Fibroblast of skin of right quadriceps (primary cell): ENCODE measurements around the gene VDR.

ENCODE experiments used
- DNase-seq: peaks from one replicate; pipeline ENCODE4 v3.0.0-alpha.2; 2013

The VDR gene

GRCh38 chr12:47867495-47867941, 37.3 kb downstream of the VDR start:
- peak; percentile 91 for DNase-seq

DNA sequence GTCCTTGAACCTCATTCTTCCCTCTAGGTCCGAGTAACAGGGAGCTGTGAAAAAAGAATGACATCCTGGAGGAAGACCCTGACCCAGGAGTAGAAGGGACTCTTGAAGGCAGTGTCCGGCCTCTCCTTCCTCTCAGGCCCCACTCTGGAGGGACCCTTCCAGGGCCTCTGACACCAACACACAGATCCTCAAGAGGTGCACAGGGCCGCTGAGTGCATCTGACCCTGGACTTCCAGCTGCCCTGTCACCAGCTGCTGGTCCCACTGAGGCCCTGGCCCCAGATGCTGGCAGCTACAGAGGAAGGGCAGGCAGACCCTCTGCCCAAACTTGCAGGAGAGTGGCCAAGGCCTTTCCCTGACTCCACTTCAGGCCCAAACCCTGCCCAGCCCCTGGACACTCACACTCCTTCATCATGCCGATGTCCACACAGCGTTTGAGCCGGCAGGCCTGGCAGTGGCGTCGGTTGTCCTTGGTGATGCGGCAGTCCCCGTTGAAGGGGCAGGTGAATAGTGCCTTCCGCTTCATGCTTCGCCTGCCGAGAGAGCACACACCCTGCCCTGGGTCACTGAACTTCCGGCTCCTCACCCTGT, 40.1 kb downstream of the VDR start:
- DNase-seq, result no peak

DNA sequence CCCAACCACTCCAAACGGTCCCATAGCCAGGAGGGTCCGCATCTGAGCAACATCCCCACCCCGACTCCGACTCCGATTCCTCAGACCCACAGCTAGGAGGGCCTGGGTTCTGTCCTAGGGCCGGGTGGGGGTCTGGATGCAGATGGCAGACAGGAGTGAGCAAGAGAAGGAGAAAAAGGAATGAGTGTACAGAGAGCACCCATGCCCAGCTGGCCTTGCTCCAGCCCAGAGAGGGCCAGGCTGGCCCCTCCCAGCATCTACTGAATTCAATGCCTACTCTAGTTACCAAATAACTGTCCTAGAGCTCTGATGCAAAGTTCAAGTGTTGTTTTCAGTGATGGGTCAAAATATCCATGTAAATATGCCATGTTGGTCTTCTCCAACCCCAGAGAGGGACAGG, 40.8 kb downstream of the VDR start:
- no peak for DNase-seq

DNA sequence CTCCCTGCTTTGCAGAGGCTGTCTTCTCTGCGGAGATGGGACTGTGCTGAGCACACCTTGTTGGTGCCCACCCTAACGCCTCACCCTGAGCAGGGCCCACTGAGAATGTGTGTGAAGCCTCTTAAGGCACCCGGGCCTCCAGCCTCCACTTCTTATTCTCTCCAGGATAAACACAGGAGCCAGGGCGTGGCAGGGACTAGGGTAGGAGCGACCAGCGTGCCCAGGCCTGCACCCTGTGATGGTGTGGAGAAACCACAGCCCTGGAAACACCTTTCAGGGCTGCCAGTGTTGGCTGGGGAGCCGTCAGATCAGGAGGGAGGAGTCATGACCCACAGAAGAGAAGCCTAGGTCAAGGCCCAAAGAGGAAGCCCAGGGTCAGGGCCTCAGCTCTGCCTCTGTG, 41.3 kb downstream of the VDR start:
- DNase-seq, result no peak

DNA sequence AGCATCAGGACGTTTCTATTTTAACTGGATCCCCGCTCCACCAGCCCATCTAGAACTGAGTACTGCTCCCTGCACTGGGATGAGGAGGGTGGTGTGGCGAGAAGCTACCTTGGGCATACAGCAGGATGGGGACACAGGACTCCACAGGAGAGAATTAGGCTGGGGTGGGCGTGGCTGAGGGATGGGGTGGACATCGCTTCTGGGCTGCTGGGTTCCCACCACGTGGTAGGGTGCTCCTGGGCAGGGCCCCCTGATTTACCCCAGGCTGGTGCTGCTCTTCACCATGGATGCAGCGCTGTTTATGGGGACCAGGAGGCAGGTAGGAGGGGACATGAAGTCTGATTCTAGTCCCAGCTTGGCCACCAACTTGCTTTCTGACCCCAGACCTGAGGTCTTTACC, 41.9 kb downstream of the VDR start:
- no peak for DNase-seq

DNA sequence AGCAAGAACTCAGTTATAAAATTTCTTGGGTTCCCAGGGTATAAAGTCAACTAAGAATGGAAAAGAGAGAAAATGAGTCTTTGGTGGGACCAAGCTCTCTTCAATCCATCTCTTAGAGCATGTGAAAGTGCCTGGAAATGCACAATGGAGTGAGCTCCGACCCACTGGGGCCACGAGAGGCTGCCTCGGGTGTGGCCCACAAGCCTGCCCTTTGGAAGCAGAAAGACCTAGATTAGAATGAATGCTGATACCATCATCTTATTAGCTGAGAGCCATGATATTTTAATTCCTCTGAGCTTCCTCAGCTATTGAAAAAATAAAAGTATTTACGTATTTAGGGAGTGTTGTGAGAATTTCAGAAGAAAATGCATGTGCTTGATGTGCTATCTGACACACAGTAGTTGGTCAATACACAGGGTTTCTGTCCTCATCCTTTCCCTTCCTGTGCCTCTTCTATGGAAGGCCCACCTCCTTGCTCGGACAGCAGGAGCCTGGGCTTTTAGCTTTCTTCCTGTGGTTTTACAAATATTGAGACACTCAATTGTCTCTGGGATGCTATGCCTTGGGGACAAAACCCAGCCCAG, 42.5 kb downstream of the VDR start:
- DNase-seq, result no peak

DNA sequence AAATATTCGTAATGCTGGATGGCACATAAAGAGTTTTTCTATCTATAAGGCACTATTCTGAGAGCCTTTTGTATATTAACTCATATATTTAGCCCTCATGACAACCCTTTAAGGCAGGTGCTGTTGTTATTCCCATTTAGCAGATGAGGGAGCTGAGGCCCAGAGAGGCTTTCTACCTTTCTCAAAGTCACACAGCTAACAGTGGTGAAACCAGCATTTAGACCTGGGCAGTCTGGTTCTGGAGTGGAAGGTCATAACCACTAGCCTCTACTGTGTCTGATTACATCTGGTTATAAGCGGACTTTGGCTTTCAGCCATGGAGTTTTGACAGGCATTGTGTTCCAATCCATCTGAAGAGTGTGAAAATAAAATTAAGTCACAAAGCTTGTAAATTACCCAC, 43.9 kb downstream of the VDR start:
- no peak for DNase-seq

GRCh38 chr12:47860279-47860841, 44.4 kb downstream of the VDR start:
- DNase-seq, result no peak

DNA sequence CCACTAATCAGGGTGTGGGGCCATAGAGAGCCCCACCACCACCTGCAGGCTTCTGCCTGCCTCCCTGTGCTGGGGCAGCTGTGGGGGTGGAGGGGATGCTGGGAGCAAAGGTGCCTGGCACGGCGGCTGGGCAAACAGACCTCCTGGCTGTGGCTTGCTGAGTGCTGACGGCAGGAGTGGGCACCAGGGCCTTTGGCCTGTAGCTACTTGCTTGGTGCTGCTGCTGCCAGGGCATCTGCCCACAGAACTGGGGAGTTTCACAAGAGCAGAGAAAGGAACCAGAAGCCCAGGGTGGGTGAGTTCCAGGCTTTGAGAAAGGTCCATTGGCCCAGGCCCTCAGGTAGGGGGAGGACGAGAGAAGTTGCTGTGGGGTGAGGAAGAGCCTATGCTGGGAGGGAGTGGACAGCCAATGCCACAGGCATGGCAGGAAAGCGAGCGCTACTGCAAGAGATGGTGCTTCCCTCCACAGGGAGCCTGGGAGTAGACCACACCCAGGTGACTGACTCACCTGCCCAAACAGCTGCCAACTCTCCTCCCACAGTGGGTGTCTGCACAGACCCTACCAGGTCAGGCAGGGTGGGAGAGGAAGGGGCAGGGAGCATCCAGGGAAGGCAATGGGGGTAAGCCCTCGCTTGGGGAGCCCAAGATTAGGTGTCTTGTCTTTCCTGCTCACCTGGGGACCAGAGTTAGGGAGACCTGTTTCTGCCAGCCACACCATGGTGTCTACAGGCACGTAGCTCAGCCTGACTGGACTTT, 46.1 kb downstream of the VDR start:
- DNase-seq, result no peak

- DNase-seq, result no peak
These were observed 47.8 kb downstream of the VDR start for GRCh38 chr12:47856721-47857575.

DNA sequence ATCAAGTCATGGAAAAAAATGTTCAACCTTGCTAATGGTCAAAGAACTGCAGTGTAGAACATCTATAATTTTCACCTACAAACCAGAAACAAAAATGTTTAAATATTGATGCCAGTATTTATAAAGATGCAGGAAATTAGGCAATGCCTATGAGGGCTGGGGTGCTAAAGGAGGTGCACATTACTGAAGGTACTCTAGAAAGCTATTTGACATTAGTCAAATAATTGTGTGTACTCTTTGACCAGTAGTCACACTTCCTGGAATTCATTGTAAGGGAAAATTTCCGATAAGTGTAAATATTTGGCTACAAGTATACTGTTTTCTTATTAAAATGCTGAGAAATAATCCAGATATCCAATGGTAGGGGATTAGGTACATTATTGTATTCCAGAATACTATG, 48.7 kb downstream of the VDR start:
- DNase-seq, result no peak

GRCh38 chr12:47855502-47855901, 49.3 kb downstream of the VDR start:
- no peak for DNase-seq

- DNase-seq, result no peak
These were observed 50.3 kb downstream of the VDR start for GRCh38 chr12:47854531-47854930.

- DNase-seq, result no peak
These were observed 52.7 kb downstream of the VDR start for GRCh38 chr12:47852096-47852571.

GRCh38 chr12:47851303-47851952, 53.4 kb downstream of the VDR start:
- no peak for DNase-seq

DNA sequence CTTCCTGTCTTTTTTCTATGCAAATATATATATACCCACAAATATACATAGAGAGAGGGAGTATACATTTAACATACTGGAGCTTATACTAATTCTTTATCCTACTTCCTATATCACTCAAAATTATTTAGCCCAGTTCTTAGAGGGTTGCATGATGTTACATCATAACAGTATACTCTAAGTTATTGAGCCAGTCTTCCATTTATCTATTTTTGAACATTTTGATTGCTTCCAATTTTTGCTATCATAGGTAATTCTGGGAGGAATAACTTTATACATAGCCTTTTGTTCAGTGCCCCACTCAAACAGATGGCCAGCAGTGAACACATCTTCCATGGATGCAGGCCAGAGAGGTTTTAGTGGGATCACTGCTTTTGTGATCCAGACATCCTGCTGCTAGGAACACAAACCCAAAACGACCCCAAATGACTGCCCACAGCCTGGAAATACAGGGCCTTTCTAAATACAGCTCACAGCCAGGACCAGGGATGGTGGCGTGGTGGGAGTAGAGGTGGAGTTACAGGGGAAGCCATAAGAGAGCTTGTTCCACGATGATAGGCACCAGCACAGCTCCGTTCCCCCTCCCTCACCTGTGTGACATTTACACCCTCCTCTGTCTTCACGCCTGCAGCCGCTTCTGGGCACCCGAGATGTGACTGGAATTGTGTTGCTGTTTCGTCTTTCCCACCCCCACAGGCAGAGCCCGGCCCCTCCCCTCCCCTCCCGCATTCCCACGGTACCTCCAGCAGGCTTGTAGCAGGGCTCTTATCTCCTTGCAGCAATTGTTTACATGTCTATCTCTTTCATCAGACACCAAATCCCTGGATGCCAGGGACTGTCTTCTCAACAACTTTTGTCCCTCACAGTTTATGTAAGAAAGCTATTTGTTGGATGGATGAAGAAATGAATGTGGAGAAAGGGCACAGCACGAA, 54.4 kb downstream of the VDR start:
- DNase-seq, result no peak

DNA sequence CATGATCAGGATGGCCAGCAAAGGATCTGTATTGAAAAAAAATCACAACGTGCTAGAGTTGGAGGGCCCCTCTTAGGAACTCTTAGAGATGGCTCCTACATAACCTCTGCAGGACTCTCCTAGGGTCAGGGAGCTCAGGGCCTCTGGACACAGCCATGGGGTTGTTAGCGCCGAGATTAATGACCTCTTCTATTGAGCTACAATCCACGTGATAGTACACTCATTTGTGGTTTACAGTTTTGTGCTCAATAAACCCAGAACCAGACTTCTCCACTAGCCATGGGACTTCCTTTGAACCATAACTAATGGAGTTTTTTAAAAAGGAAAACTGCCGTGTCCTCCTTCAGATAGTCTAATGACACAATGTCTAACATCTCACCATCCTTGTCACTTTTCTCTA, 55.5 kb downstream of the VDR start:
- no peak for DNase-seq

DNA sequence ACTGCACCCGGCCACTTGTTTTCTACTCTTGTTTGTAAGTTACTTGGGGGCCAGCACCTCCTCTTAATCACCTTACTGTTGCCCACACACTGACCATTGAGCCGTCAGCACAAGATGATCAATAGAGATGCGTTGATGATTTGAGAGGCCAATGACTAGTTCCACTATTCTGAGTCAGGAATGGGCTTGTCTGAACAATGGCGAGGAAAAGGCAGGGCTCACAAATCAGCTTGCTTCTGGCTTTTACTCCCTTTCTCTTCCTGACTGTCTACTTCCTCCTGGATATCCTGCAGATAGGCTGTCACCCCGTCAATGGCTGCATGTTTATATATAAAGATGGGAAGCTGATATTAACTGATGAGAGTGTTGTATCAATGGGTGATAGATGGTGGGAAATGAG, 55.9 kb downstream of the VDR start:
- DNase-seq, result no peak

- DNase-seq, result no peak
These were observed 58.3 kb downstream of the VDR start for GRCh38 chr12:47846294-47846996.

DNA sequence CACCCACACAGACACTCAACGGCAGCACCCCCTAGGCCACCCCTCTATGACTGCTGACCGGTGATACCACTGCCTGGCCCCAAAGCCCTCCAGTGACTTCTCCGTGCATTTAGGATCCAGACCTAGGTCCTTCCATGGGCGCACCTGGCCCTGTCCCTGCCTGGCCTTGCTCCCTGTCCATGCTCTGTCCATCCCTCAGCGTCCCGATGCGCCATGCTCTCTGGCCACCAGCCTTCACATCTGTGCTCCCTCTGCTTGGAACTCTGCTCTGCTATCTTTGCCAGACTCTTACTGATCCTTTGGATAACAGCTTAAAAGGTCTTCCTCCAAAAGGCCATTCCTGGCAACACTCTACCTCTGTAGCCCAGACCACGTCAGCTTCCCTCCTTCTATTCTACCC, 59.7 kb downstream of the VDR start:
- no peak for DNase-seq
